ENCODE results near the gene PCSK6.

PCSK6 gene

DNA sequence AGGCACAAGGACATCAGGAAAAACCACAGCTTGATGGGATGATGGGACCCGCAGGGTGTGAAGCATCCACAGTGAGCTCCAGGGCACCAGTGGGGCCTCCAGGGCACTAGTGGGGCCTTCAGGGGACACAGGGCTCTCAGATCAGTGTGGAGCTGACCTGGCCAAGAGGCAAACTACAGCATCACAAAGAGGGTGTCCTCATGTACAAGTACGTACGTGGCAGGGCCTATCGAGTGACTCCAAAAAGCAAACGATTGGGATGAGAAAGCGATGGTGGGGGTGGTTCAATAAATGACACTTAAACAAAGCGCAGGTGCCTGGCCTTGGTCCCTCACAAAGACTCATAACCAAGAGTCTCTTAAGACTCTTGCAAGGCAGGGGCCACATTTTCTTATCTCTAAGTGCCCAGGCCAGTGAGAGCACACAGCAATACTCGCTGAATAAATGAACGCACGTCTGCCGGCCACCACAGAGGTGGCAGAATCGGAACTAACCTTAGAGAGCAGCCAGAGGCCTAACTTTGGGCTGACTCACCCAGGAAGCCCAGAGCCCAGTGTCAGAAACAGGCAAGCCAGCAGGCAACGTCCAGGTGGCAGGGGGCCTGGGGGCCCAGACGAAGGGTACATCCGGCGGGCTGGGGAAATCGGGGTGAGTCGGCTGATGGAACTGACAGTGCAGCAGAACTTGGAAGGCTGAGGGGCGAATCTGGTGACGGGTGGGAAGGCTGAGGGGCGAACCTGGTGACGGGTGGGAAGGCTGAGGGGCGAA is 8.7 kb downstream of the PCSK6 start:
- Histone ChIP-seq H4K8ac (ENCODE audit: low read depth, low read length) (no peak overlapping the region), H3K4me1 (ENCODE audit: control insufficient read depth in 2 of 2, insufficient read depth in 1 of 2, low read depth in 1 of 2, low read length in 2 of 2) (peaks cover 16% of the 10 kb centered on the region in 2 donors), H2AFZ (ENCODE audit: low read length) (no peak overlapping the region), H3K9me3 (replicated peaks in 1 of 2; ENCODE audit: control insufficient read depth in 2 of 2, insufficient read depth in 1 of 2, low read depth in 1 of 2, low read length in 2 of 2) (no peaks in the 10 kb centered on the region), H2AK5ac (ENCODE audit: low read depth, low read length) (peak overlapping the region; percentile 9), H3K4me3 (ENCODE audit: low read length in 2 of 2) (no peak overlapping the region), H2BK15ac (ENCODE audit: low read length) (no peak overlapping the region), H3K9ac (ENCODE audit: low read depth, low read length, poor library complexity) (no peak overlapping the region), H4K91ac (ENCODE audit: low read depth, low read length, poor library complexity) (no peak overlapping the region), H2BK5ac (ENCODE audit: low read length) (no peak overlapping the region), H3K18ac (ENCODE audit: low read length) (peak overlapping the region; percentile 76), H3K14ac (ENCODE audit: low read length) (no peak overlapping the region), H3K27ac (replicated peaks; ENCODE audit: low read length) (no peak overlapping the region), H3K23ac (ENCODE audit: low read depth, low read length, poor library complexity) (no peak overlapping the region), H3K4me2 (ENCODE audit: insufficient read depth, low read length, poor library complexity, severe bottlenecking) (no peak overlapping the region), H2BK12ac (ENCODE audit: low read length) (no peak overlapping the region), H3K27me3 (ENCODE audit: control insufficient read depth in 3 of 3, insufficient read depth in 3 of 3, low read depth in 1 of 3, low read length in 3 of 3) (peaks cover 0 to 2% (median 0%) of the 10 kb centered on the region in 3 experiments), H3K4ac (ENCODE audit: low read length) (no peak overlapping the region), H2BK120ac (ENCODE audit: low read depth, low read length) (no peak overlapping the region), H3K79me1 (ENCODE audit: low read depth, low read length) (no peaks in the 10 kb centered on the region), H3K36me3 (replicated peaks in 1 of 2; ENCODE audit: control insufficient read depth in 2 of 2, insufficient read depth in 2 of 2, low read length in 2 of 2) (peaks cover 0 to 9% of the 10 kb centered on the region in 2 donors)
- no peak for DNase-seq (ENCODE audit: low spot score)
- no CpG with 5 or more reads among the region's 23 CpGs for WGBS, 2 donors (ENCODE audit: extremely low coverage in 2 of 2, insufficient read length in 2 of 2, insufficient replicate concordance in 1 of 2)

DNA sequence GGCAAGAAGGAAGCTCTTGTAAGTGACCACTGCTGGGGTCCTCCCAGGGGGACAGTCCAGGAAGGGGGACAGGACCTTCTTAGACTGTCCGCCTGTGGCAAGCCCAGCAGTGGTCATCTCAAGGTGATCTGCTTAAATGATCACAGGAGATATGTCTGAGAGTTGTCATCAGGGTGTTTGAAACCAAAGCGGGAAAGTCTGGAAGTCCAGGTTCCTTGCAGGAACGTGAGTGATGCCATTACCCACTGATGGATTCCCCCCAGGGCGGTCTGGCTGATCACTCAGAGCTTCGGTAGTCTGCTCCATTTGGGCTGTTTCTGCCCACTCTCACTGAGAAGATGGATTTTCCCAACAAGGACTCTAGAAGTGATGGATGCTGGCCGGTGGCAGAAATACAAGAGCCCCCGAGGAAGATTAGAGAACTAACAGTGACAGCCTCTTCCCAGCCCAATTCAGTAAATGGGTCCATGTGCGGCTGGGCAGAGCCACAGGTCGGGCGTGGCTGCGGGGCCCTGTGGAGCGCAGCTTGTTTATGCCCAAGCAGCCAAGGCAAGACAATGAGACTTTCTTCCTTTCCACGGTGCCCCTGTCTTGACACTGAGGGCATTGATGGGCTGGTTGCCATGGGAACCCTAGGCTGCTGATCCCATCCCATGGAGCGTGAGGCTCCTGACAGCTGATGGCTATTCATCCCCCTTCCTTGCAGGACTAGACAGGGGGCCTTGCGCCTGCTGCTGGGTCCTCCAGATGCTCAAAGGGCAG is 9.5 kb downstream of the PCSK6 start:
- Histone ChIP-seq H2BK12ac (ENCODE audit: low read length) (no peak overlapping the region), H3K4me1 (ENCODE audit: control insufficient read depth in 2 of 2, insufficient read depth in 1 of 2, low read depth in 1 of 2, low read length in 2 of 2) (peaks cover 16% of the 10 kb centered on the region in 2 donors), H2BK15ac (ENCODE audit: low read length) (peak overlapping the region; percentile 52), H3K4me2 (ENCODE audit: insufficient read depth, low read length, poor library complexity, severe bottlenecking) (no peak overlapping the region), H2AFZ (ENCODE audit: low read length) (no peak overlapping the region), H4K8ac (ENCODE audit: low read depth, low read length) (no peak overlapping the region), H2BK5ac (ENCODE audit: low read length) (no peak overlapping the region), H2AK5ac (ENCODE audit: low read depth, low read length) (no peak overlapping the region), H3K4me3 (ENCODE audit: low read length in 2 of 2) (no peak overlapping the region), H4K91ac (ENCODE audit: low read depth, low read length, poor library complexity) (no peak overlapping the region), H3K18ac (ENCODE audit: low read length) (no peak overlapping the region), H3K23ac (ENCODE audit: low read depth, low read length, poor library complexity) (no peak overlapping the region), H3K36me3 (replicated peaks in 1 of 2; ENCODE audit: control insufficient read depth in 2 of 2, insufficient read depth in 2 of 2, low read length in 2 of 2) (peaks cover 0 to 2% of the 10 kb centered on the region in 2 donors), H3K27ac (replicated peaks; ENCODE audit: low read length) (no peak overlapping the region), H3K79me1 (ENCODE audit: low read depth, low read length) (no peaks in the 10 kb centered on the region), H3K9me3 (replicated peaks in 1 of 2; ENCODE audit: control insufficient read depth in 2 of 2, insufficient read depth in 1 of 2, low read depth in 1 of 2, low read length in 2 of 2) (no peaks in the 10 kb centered on the region), H3K27me3 (ENCODE audit: control insufficient read depth in 3 of 3, insufficient read depth in 3 of 3, low read depth in 1 of 3, low read length in 3 of 3) (peaks cover 0 to 2% (median 0%) of the 10 kb centered on the region in 3 experiments), H2BK120ac (ENCODE audit: low read depth, low read length) (no peak overlapping the region), H3K14ac (ENCODE audit: low read length) (no peak overlapping the region), H3K4ac (ENCODE audit: low read length) (no peak overlapping the region), H3K9ac (ENCODE audit: low read depth, low read length, poor library complexity) (no peak overlapping the region)
- DNase-seq (ENCODE audit: low spot score): peak; percentile 53
- WGBS, 2 donors (ENCODE audit: extremely low coverage in 2 of 2, insufficient read length in 2 of 2, insufficient replicate concordance in 1 of 2): no CpG with 5 or more reads among the region's 15 CpGs

DNA sequence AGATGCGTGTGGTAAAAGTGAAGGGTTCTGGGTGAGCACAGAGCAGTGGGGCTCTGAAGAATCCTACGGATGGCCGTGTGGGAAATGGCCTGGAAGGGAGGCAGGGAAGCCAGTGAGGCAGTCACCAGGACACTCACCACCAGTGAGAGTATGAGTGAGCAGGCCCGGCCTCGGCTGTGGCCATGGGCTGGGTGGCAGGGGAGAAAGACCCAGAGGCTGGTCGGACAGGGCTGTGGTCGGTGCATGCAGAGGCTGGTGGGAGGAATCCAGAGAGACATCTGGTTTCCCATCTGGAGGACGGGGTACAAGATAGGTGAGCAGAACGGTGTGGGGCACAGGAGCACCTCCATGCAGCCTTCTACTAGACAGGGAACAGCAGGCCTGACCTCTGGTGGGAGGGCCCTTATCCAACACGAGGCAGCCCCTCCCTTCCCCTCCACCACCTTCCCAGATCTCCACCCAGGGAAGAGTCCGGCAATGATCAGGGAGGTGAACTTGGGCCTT is 10.1 kb downstream of the PCSK6 start:
- peak overlapping the region; percentile 48 for H2AK5ac ChIP-seq (ENCODE audit: low read depth, low read length)
- H3K14ac ChIP-seq (ENCODE audit: low read length): no peak overlapping the region
- no peaks in the 10 kb centered on the region for H3K79me1 ChIP-seq (ENCODE audit: low read depth, low read length)
- H3K18ac ChIP-seq (ENCODE audit: low read length): peak overlapping the region; percentile 56
- H3K9me3 ChIP-seq (replicated peaks in 1 of 2; ENCODE audit: control insufficient read depth in 2 of 2, insufficient read depth in 1 of 2, low read depth in 1 of 2, low read length in 2 of 2): no peaks in the 10 kb centered on the region
- peak overlapping the region; percentile 52 for H2BK15ac ChIP-seq (ENCODE audit: low read length)
- H2BK12ac ChIP-seq (ENCODE audit: low read length): no peak overlapping the region
- H3K27me3 ChIP-seq (ENCODE audit: control insufficient read depth in 3 of 3, insufficient read depth in 3 of 3, low read depth in 1 of 3, low read length in 3 of 3): no peaks in the 10 kb centered on the region
- peaks cover 16% of the 10 kb centered on the region in 2 donors for H3K4me1 ChIP-seq (ENCODE audit: control insufficient read depth in 2 of 2, insufficient read depth in 1 of 2, low read depth in 1 of 2, low read length in 2 of 2)
- no peak overlapping the region for H2BK120ac ChIP-seq (ENCODE audit: low read depth, low read length)
- no peak overlapping the region for H2AFZ ChIP-seq (ENCODE audit: low read length)
- DNase-seq (ENCODE audit: low spot score): no peak
- no peak overlapping the region for H3K4me2 ChIP-seq (ENCODE audit: insufficient read depth, low read length, poor library complexity, severe bottlenecking)
- H3K4ac ChIP-seq (ENCODE audit: low read length): no peak overlapping the region
- no peak overlapping the region for H3K23ac ChIP-seq (ENCODE audit: low read depth, low read length, poor library complexity)
- H4K8ac ChIP-seq (ENCODE audit: low read depth, low read length): no peak overlapping the region
- H3K4me3 ChIP-seq (ENCODE audit: low read length in 2 of 2): no peak overlapping the region
- no CpG with 5 or more reads among the region's 11 CpGs for WGBS, 2 donors (ENCODE audit: extremely low coverage in 2 of 2, insufficient read length in 2 of 2, insufficient replicate concordance in 1 of 2)
- peak overlapping the region; percentile 2 for H4K91ac ChIP-seq (ENCODE audit: low read depth, low read length, poor library complexity)
- no peak overlapping the region for H3K9ac ChIP-seq (ENCODE audit: low read depth, low read length, poor library complexity)
- no peaks in the 10 kb centered on the region for H3K36me3 ChIP-seq (replicated peaks in 1 of 2; ENCODE audit: control insufficient read depth in 2 of 2, insufficient read depth in 2 of 2, low read length in 2 of 2)
- no peak overlapping the region for H3K27ac ChIP-seq (replicated peaks; ENCODE audit: low read length)
- no peak overlapping the region for H2BK5ac ChIP-seq (ENCODE audit: low read length)
